ENCODE data around the gene SYNGR4.
A peak's percentile ranks its signal among the peaks of the same experiment; 100 is the strongest.

The SYNGR4 gene

DNA sequence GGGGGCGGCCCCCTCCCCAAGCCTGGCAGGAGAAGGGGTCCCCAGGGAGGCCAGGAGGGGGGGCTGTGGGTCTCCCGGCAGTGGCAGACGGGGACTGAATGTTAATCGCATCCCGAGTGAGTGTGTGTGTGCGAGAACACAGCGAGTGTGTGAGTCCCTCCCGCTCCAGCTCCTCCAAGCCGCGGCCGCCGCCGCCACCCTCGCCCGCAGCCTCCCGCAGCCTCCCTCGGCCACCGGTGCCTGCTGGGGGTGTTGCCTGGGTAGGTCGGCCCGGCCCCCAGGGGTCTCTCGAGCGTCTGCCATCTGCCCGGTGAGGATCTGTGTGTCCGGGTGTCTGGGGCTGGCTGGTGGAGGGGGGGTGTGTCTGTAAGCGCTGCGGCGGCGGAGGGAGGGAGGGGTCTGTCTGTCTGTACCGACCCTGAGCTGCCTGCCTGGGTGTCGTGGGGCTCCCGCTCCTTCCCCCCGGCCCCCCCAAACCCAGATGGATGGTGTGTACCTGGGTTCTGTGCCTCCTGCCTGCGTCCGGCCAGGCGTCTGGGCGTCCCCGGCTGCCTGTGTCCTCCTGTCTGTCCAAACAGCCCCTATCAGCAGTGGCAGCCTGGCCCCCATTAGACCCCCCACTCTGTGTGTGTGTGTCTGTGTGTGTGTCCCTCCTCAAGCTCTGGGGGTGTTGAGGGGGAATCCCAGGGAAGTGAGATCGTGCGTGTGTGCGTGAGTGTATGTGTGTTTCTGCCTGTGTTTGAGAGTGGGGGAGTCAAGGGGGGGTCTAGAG, 29.6 kb downstream of the SYNGR4 start, which contains the start of gene GRIN2D:
Gene GRIN2D, plus strand, starts transcription at position 110 of the 772 bp plus-strand sequence. CDS start 4,725 bp downstream, outside the sequence.
- Histone ChIP-seq H3K36me3 (peaks cover 7% of the 10 kb centered on the region), H3K4me1 (peaks cover 12% of the 10 kb centered on the region), H3K4me3 (ENCODE audit: low read depth, low read length) (peak within 1 kb of the TSS; percentile 31), H3K27me3 (peaks cover 39% of the 10 kb centered on the region), H3K9me3 (no peaks in the 10 kb centered on the region)
- DNase-seq = peak; percentile 64
- TF ChIP-seq, protein P1, sequence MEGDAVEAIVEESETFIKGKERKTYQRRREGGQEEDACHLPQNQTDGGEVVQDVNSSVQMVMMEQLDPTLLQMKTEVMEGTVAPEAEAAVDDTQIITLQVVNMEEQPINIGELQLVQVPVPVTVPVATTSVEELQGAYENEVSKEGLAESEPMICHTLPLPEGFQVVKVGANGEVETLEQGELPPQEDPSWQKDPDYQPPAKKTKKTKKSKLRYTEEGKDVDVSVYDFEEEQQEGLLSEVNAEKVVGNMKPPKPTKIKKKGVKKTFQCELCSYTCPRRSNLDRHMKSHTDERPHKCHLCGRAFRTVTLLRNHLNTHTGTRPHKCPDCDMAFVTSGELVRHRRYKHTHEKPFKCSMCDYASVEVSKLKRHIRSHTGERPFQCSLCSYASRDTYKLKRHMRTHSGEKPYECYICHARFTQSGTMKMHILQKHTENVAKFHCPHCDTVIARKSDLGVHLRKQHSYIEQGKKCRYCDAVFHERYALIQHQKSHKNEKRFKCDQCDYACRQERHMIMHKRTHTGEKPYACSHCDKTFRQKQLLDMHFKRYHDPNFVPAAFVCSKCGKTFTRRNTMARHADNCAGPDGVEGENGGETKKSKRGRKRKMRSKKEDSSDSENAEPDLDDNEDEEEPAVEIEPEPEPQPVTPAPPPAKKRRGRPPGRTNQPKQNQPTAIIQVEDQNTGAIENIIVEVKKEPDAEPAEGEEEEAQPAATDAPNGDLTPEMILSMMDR (IDR thresholded peaks at IDR 0.05; ENCODE audit: low read depth, low read length) = no peak

DNA sequence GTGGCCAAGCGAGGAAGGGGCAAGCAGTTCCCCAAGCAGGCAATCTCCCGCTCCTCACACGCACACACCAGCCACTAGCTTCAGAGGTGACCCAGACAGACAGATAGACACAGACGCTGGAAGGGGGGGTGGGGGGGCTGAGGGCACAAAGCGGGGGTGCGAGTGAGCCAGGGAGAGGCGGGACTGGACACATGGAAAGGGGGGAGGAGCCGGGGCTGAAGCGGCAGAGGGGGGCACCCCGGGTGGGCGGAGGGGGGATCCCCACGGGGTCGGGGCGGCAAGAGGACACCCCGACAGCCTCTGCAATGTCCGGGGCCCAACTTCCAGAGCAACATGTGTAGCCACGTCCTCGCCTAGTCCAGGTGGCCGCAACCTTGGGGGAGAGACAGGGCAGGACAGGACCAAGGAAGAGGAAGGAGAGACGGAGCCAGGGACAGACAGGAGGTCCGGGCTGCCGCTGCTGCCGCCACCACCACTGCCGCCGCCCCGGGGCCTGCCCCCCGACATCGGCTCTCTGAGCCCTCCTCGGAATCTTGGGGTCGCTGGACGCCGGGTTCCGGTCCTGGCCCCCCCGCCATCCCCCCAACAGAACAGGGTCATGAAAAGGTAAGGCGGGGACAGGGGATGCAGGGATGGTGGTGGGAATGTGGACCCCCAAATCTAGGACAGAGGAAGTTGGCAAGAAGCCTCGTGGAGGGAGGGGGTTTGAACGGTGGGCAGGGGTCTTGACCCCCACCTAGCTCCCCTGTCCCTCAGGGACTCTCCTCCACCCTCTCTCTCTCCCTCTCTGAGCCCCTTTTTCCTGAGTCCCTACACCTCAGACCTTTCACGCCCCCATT, 30.4 kb downstream of the SYNGR4 start:
- peaks cover 39% of the 10 kb centered on the region for H3K27me3 ChIP-seq
- H3K9me3 ChIP-seq = no peaks in the 10 kb centered on the region
- TF ChIP-seq, protein P1 (IDR thresholded peaks at IDR 0.05; ENCODE audit: low read depth, low read length) = no peak
- no peak overlapping the region for H3K4me3 ChIP-seq (ENCODE audit: low read depth, low read length)
- no peak for DNase-seq
- no peaks in the 10 kb centered on the region for H3K36me3 ChIP-seq
- peaks cover 14% of the 10 kb centered on the region for H3K4me1 ChIP-seq

DNA sequence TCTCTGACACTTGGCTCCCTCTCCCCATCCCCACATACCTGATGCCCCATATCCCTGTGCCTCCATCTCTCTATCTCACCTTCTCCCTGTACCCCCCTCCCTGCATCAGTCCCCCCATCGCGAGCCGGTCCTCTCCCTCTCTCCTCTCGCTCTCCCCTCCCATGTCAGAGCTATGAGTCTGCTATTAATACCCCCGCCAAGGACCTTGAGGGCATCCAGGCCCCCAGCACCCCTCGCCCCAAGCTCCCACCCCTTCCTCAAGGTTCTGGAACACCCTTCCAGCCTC, 30.9 kb downstream of the SYNGR4 start:
- TF ChIP-seq, protein P1 (IDR thresholded peaks at IDR 0.05; ENCODE audit: low read depth, low read length) = no peak
- peaks cover 39% of the 10 kb centered on the region for H3K27me3 ChIP-seq

GRCh38 chr19:48395499-48395898, 31.3 kb downstream of the SYNGR4 start:
- no peaks in the 10 kb centered on the region for H3K36me3 ChIP-seq
- peaks cover 39% of the 10 kb centered on the region for H3K27me3 ChIP-seq
- H3K9me3 ChIP-seq = no peaks in the 10 kb centered on the region
- no peak overlapping the region for H3K4me3 ChIP-seq (ENCODE audit: low read depth, low read length)
- H3K4me1 ChIP-seq = peaks cover 17% of the 10 kb centered on the region
- no peak for DNase-seq
- TF ChIP-seq, protein P1 (IDR thresholded peaks at IDR 0.05; ENCODE audit: low read depth, low read length) = no peak

More for the DNA sequence above, 30.9 kb downstream of the SYNGR4 start:
- no peaks in the 10 kb centered on the region for H3K36me3 ChIP-seq
- no peak overlapping the region for H3K4me3 ChIP-seq (ENCODE audit: low read depth, low read length)
- peaks cover 17% of the 10 kb centered on the region for H3K4me1 ChIP-seq
- H3K9me3 ChIP-seq = no peaks in the 10 kb centered on the region
- no peak for DNase-seq

DNA sequence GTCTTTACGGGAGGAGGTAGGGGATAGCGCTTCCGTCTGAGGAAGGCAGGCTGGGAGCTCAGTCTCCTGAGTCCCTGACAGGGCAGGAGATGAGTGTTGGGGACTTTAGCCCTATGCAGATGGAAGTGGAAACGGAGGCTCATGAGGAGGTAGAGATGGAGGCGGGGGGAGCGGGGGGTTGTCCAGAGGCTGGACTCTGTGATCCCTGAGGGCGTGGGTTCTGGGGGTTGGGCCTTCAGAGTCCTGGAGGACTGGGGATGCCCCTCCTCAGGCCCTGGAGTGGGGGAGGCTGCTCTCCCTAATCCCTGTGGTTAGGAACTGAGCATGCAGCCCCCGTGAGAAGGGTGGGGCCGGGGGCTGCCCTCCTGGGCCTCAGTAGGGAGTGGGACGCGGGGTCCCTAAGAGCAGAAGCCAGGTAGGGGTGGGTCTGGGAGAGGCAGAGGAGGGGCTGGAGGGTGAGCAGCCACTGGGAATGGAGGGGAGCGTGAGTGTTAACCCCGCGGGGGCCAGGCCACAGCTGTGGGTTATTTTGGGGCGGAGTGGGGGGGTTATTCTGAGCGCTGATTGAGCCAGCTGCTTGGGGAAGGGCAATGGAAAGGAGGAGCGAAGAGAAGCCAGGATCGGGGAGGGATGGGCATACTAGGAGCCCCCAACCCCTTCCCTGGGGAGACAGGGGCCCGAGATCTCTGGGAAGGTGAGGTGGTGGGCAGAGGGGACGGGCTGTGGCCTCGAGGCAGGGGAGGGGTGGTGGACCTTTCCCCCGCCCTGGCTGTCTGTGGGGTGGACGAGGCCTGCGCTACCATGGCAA, 32.1 kb downstream of the SYNGR4 start:
- peaks cover 17% of the 10 kb centered on the region for H3K4me1 ChIP-seq
- no peak for DNase-seq

More for the DNA sequence above, 32.1 kb downstream of the SYNGR4 start:
- Histone ChIP-seq H3K9me3 (no peaks in the 10 kb centered on the region), H3K27me3 (peaks cover 39% of the 10 kb centered on the region), H3K4me3 (ENCODE audit: low read depth, low read length) (no peak overlapping the region), H3K36me3 (no peaks in the 10 kb centered on the region)
- TF ChIP-seq, protein P1 (IDR thresholded peaks at IDR 0.05; ENCODE audit: low read depth, low read length) = no peak
